DOHH2 (cell line): Measurements from ENCODE around the gene CAPS.

ENCODE experiments used
- H3F3A ChIP-seq: fragments of 200-600 bp; sonication (generic), shearing (Covaris generic); 2 replicates; pipeline ENCODE4 v1.6.0; 2016; ENCODE audit warnings: antibody characterized with exemption, mild to moderate bottlenecking; ENCODE audit not compliant: control insufficient read depth, insufficient read depth
- H3K27ac ChIP-seq: fragments of 200-600 bp; sonication (generic); 2 replicates; pipeline ENCODE4 v1.5.1; 2014; ENCODE audit warnings: low read depth, mild to moderate bottlenecking, low read length, moderate library complexity
- H3K27me3 ChIP-seq: fragments of 200-600 bp; sonication (generic); 2 replicates; pipeline ENCODE4 v1.6.1; 2014; ENCODE audit warnings: mild to moderate bottlenecking, low read length, mixed read lengths; ENCODE audit not compliant: control insufficient read depth
- H3K36me3 ChIP-seq: fragments of 200-600 bp; sonication (generic); 2 replicates; pipeline ENCODE4 v1.6.1; 2014; ENCODE audit warnings: mild to moderate bottlenecking, low read length, moderate library complexity, mixed read lengths; ENCODE audit not compliant: control insufficient read depth
- H3K4me1 ChIP-seq: fragments of 200-600 bp; sonication (generic); 2 replicates; pipeline ENCODE4 v1.6.1; 2014; ENCODE audit warnings: mild to moderate bottlenecking, low read length, mixed read lengths; ENCODE audit not compliant: control insufficient read depth
- H3K4me2 ChIP-seq: fragments of 200-600 bp; sonication (generic); 2 replicates; pipeline ENCODE4 v1.6.0; 2014; ENCODE audit warnings: mild to moderate bottlenecking, low read length, moderate library complexity
- H3K4me3 ChIP-seq: fragments of 200-600 bp; sonication (generic); 2 replicates; pipeline ENCODE4 v1.5.1; 2014; ENCODE audit warnings: mild to moderate bottlenecking, low read length, mixed read lengths
- H3K79me2 ChIP-seq: fragments of 200-600 bp; sonication (generic); 2 replicates; pipeline ENCODE4 v1.6.1; 2014; ENCODE audit warnings: mild to moderate bottlenecking, low read length, mixed read lengths; ENCODE audit not compliant: control insufficient read depth
- H3K9me2 ChIP-seq: fragments of 200-600 bp; sonication (generic); replicated peaks from 2 replicates; pipeline ENCODE4 v1.6.1; 2014; ENCODE audit warnings: mild to moderate bottlenecking, low read length, mixed read lengths; ENCODE audit not compliant: control insufficient read depth
- H3K9me3 ChIP-seq: fragments of 200-600 bp; sonication (generic); 2 replicates; pipeline ENCODE4 v1.6.1; 2014; ENCODE audit warnings: antibody characterized with exemption, low read length, mixed read lengths; ENCODE audit not compliant: control insufficient read depth, insufficient read depth
- H4K20me1 ChIP-seq: fragments of 200-600 bp; sonication (generic); 2 replicates; pipeline ENCODE4 v1.6.0; 2014; ENCODE audit warnings: low read depth, mild to moderate bottlenecking, antibody characterized with exemption, low read length, moderate library complexity; ENCODE audit not compliant: control insufficient read depth, insufficient read depth
- CTCF ChIP-seq: fragments of 200-600 bp; sonication (generic); IDR thresholded peaks from one replicate; pipeline ENCODE4 v1.5.1; 2014; ENCODE audit warnings: antibody characterized with exemption, mild to moderate bottlenecking, low read depth, low read length; ENCODE audit not compliant: poor library complexity, severe bottlenecking
- EZH2phosphoT487 ChIP-seq: fragments of 200-600 bp; sonication (generic); IDR thresholded peaks from 2 replicates; pipeline ENCODE4 v1.6.1; 2017; ENCODE audit warnings: borderline replicate concordance, mild to moderate bottlenecking, antibody characterized with exemption, low read length, moderate library complexity, mixed read lengths

CAPS gene

DNA sequence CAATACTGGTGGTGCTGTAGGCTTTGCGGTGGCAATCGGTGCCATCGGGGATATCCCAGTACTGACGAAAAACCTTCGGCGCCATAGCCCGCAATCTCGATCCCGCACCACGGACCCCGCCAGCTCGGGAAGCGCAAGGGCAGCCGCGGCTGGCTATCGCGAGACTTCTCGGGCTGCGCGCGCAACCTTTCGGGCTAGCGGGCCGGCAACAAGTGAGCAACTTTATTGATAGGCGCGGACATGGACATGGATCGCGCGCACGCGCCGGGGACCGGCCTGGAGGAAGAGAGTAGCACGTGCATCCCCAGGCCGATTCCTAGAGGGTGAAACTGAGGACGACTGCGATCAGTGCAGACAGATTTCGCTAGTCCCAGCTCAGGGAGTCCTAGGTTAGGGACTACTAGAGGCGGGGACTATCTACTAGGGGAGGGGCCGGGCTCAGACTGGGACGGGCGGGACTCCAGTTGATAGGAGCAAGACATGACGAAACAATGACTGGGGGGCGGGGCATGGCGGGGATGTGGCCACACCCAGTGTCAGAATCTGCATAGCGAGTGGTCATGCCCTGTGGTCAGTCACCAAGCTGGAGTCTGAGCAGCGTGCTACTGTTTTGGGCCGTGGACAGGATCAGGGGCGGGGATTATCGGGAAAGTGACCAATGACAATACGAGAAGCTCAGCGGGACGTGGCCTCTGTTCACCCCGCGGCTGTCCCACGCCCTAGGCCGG is 10.3 kb upstream of the CAPS start, which contains the start of gene NDUFA11:
TSS of gene NDUFA11 (minus strand) at position 167 of the 728 bp plus-strand sequence. CDS start at position 85, 82 bp downstream.
- Histone ChIP-seq H3K9me2 (no peaks in the 10 kb centered on the region), H3K27ac (peak within 1 kb of the TSS; percentile 77), H3K27me3 (no peaks in the 10 kb centered on the region), H3K36me3 (peaks cover 23% of the 10 kb centered on the region), H3F3A (no peaks in the 10 kb centered on the region), H3K4me2 (peak within 1 kb of the TSS; percentile 87), H3K79me2 (peaks cover 43% of the 10 kb centered on the region), H3K4me1 (peaks cover 20% of the 10 kb centered on the region), H3K9me3 (no peaks in the 10 kb centered on the region), H3K4me3 (peak within 1 kb of the TSS; percentile 99), H4K20me1 (no peaks in the 10 kb centered on the region)
- TF ChIP-seq CTCF (no peak), EZH2phosphoT487 (no peak)

GRCh38 chr19:5904352-5905113 is 9.5 kb upstream of the CAPS start, which contains the start of gene VMAC:
TSS of gene VMAC (plus strand) at chr19:5904872. CDS start at chr19:5904891, 19 bp downstream.
- Histone ChIP-seq H4K20me1 (no peaks in the 10 kb centered on the region), H3K4me2 (peak within 1 kb of the TSS; percentile 93), H3K27me3 (no peaks in the 10 kb centered on the region), H3F3A (no peaks in the 10 kb centered on the region), H3K4me1 (peaks cover 20% of the 10 kb centered on the region), H3K9me2 (no peaks in the 10 kb centered on the region), H3K36me3 (peaks cover 23% of the 10 kb centered on the region), H3K27ac (peak within 1 kb of the TSS; percentile 77), H3K79me2 (peaks cover 41% of the 10 kb centered on the region), H3K9me3 (no peaks in the 10 kb centered on the region), H3K4me3 (peak within 1 kb of the TSS; percentile 99)
- TF ChIP-seq CTCF (no peak), EZH2phosphoT487 (no peak)

DNA sequence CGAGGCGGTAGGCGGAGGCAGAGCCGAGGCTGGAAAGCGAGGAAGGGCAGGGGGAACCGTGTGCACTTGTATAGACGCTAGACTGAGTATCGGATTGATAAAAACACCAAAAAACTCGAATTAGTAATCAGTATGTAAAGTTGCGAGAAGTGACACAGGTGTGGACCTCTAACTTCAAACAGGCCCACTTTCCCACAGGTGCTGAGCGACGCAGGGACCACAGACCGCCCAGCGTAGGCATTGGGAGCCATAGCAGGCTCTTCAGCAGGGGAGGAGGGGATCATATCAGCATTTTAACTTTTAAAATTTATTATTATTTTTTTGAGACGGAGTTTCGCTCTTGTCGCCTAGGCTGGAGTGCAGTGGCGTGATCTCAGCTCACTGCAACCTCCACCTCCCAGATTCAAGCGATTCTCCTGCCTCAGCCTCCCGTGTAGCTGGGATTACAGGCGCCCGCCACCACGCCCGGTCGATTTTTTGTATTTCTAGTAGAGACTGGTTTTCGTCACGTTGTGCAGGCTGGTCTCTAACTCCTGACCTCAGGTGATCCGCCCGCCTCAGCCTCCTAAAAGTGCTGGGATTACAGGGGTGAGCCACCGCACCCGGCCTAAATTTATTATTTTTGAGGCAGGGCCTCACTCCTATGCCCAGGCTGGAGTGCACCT is 8.8 kb upstream of the CAPS start:
- H3K4me1 ChIP-seq: peaks cover 20% of the 10 kb centered on the region
- H3K4me2 ChIP-seq: peak overlapping the region; percentile 93
- peaks cover 34% of the 10 kb centered on the region for H3K79me2 ChIP-seq
- no peak overlapping the region for H3K27ac ChIP-seq
- peak overlapping the region; percentile 91 for H3K4me3 ChIP-seq
- peaks cover 17% of the 10 kb centered on the region for H3K36me3 ChIP-seq
- H4K20me1 ChIP-seq: no peaks in the 10 kb centered on the region
- H3K27me3 ChIP-seq: no peaks in the 10 kb centered on the region
- TF ChIP-seq EZH2phosphoT487: no peak
- no peak for TF ChIP-seq CTCF
- no peaks in the 10 kb centered on the region for H3F3A ChIP-seq
- no peaks in the 10 kb centered on the region for H3K9me3 ChIP-seq
- no peaks in the 10 kb centered on the region for H3K9me2 ChIP-seq
